Stomach (tissue), 9 donors: ENCODE measurements around the gene NTNG1. TPM values are rescaled to one million over a fixed set of nuclear protein-coding genes. Genes with fewer than 3 reads are reported as not detected.

ENCODE experiments used
- DNase-seq, 2 donors: peaks; one replicate each; pipeline versions ENCODE4 v3.0.0 to v3.0.0-alpha.2; 2013 to 2019
- H3K27ac ChIP-seq, 5 donors: fragments of 200-600 bp in 4 of 5; sonication (generic) in 4 of 5; one replicate each; pipeline ENCODE4 v1.5.1; 2013 to 2019; ENCODE audit warnings: mild to moderate bottlenecking in 1 of 5, moderate library complexity in 1 of 5
- H3K27me3 ChIP-seq, 3 donors: fragments of 200-600 bp; sonication (generic); one replicate each; pipeline ENCODE4 v1.5.1; 2017 to 2019; ENCODE audit warnings: mixed run types in 1 of 3
- H3K36me3 ChIP-seq, 4 donors: fragments of 200-600 bp; sonication (generic); 1 replicate in 3 of 4; 2 replicates in 1 of 4; pipeline ENCODE4 v1.5.1; 2016 to 2019
- H3K4me1 ChIP-seq, 4 donors: fragments of 200-600 bp; sonication (generic); one replicate each; pipeline ENCODE4 v1.5.1; 2016 to 2019
- H3K4me3 ChIP-seq, 4 donors: fragments of 200-600 bp; sonication (generic) in 3 of 4; one replicate each; pipeline ENCODE4 v1.5.1; 2016 to 2019; ENCODE audit warnings: mild to moderate bottlenecking in 1 of 4
- H3K9me3 ChIP-seq, 4 donors: fragments of 200-600 bp; sonication (generic); one replicate each; pipeline ENCODE4 v1.5.1; 2016 to 2019
- EP300 ChIP-seq: sonication (generic); formaldehyde crosslinking; IDR thresholded peaks from one replicate; pipeline ENCODE4 v1.6.1; 2017; ENCODE audit warnings: antibody characterized with exemption
- POLR2A ChIP-seq, 4 donors: fragments of 450-650 bp; IDR thresholded peaks; one replicate each; pipeline ENCODE4 v1.6.1; 2016; ENCODE audit warnings: antibody characterized with exemption in 4 of 4, control low read depth in 2 of 4, mild to moderate bottlenecking in 1 of 4, moderate library complexity in 1 of 4
- POLR2AphosphoS5 ChIP-seq, 3 donors: sonication (generic); formaldehyde crosslinking; IDR thresholded peaks; one replicate each; pipeline ENCODE4 v1.6.1; 2016; ENCODE audit warnings: antibody characterized with exemption in 3 of 3
- WGBS, 5 donors: extraction: QIAGEN DNeasy Blood & Tissue Kit in 3 of 5; methylation state at CpG; one replicate each; pipeline versions ENCODE4 v1.1.5 to v1.1.7; 2013 to 2018; 5-methylcytosine and 5-hydroxymethylcytosine counted together
- intact Hi-C: fragments of 100-400 bp; cut with DNase I; formaldehyde crosslinking; loops from one replicate; pipeline ENCODE4 v1.15.1; 2023; ENCODE audit warnings: low total_unique reads
- polyA plus RNA-seq, 3 donors: library from polyadenylated mRNA; stranded (reverse); fragments of 200-250 nt; gene quantifications; one replicate each; pipeline ENCODE4 v1.2.3, GENCODE V29; 2013
- total RNA-seq, 5 donors: library from RNA; depleted of rRNA; stranded (reverse); fragments of >200 nt; gene quantifications; one replicate each; pipeline versions ENCODE4 v1.1.0 to v1.2.3, GENCODE V29; 2014 to 2016
- TF ChIP-seq, protein P1 (sequence below), 7 experiments: fragments of 450-650 bp in 4 of 7; fragments of 200-600 bp in 3 of 7; sonication (generic) in 3 of 7; IDR thresholded peaks; one replicate each; pipeline ENCODE4 v1.5.1; 2016 to 2019; ENCODE audit warnings: antibody characterized with exemption in 7 of 7, control low read depth in 2 of 7, mild to moderate bottlenecking in 1 of 7
- donor health status: healthy with polysubstance abuse.
- donor health status: Bipolar disorder and iron deficiency.
- donor health status: healthy.

NTNG1 gene
- total and polyA plus RNA-seq, 8 donors, result 0.23 to 2.0 (median 0.58) TPM; not detected in 3

DNA sequence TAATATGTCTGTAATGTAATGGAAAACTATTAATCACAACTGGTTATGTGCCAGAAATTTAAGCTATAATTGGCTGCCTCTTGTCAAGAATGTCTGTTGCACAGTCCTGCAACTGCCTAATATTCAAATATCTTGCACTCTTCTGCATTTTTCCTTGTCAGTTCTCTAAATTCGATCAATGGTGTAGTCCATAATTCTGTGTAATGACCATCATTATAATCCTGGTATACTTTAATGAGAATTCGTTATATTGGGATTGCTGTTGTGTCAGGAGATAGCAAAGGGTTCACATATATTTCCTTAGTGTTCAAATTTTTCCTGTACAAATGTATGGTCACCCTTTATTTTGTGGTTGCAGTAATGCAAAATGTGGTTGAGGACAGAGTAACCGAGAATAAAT, 4.8 kb downstream of the NTNG1 start:
- peaks cover 0 to 28% (median 11%) of the 10 kb centered on the region in 3 donors for H3K27me3 ChIP-seq
- TF ChIP-seq, protein P1, sequence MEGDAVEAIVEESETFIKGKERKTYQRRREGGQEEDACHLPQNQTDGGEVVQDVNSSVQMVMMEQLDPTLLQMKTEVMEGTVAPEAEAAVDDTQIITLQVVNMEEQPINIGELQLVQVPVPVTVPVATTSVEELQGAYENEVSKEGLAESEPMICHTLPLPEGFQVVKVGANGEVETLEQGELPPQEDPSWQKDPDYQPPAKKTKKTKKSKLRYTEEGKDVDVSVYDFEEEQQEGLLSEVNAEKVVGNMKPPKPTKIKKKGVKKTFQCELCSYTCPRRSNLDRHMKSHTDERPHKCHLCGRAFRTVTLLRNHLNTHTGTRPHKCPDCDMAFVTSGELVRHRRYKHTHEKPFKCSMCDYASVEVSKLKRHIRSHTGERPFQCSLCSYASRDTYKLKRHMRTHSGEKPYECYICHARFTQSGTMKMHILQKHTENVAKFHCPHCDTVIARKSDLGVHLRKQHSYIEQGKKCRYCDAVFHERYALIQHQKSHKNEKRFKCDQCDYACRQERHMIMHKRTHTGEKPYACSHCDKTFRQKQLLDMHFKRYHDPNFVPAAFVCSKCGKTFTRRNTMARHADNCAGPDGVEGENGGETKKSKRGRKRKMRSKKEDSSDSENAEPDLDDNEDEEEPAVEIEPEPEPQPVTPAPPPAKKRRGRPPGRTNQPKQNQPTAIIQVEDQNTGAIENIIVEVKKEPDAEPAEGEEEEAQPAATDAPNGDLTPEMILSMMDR (IDR thresholded peaks at IDR 0.05), result no peak
- TF ChIP-seq EP300 (no peak), POLR2A (IDR thresholded peaks at IDR 0.05) (no peak), POLR2AphosphoS5 (IDR thresholded peaks at IDR 0.05) (no peak)
- peaks cover 8 to 16% (median 13%) of the 10 kb centered on the region in 4 donors for H3K4me1 ChIP-seq
- intact Hi-C loops, result no loop called here
- H3K36me3 ChIP-seq, result no peaks in the 10 kb centered on the region
- H3K4me3 ChIP-seq, result no peak overlapping the region
- DNase-seq, result no peak
- 74 to 79% (median 75%) methylated on average over 3 of the region's 3 CpGs for WGBS, 5 donors
- no peak overlapping the region for H3K27ac ChIP-seq
- no peaks in the 10 kb centered on the region for H3K9me3 ChIP-seq

DNA sequence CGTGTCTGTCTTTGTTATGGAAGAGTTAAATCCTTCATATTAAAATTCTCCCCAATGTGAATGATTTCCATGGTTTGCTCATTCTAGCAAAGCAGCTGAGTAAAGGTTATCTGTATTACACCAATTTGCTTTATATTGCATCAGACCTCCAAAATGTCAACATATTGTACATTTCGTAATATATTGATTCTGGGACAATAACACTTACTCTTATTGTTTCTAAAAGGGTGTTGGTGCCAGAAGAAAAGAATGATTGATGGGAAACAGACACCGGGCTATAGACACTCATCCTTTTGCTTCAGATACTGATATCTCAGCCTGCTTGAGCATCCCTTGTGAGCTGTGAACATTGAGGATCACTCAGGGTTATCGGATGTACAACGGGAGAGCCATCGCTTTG, 7.0 kb downstream of the NTNG1 start:
- Histone ChIP-seq H3K27ac (no peak overlapping the region), H3K27me3 (peaks cover 0 to 16% (median 0%) of the 10 kb centered on the region in 3 donors), H3K4me3 (no peak overlapping the region), H3K4me1 (no peaks in the 10 kb centered on the region), H3K9me3 (no peaks in the 10 kb centered on the region), H3K36me3 (no peaks in the 10 kb centered on the region)
- WGBS, 5 donors, result 75 to 80% (median 79%) methylated on average over 6 of the region's 6 CpGs
- no peak for DNase-seq
- TF ChIP-seq, protein P1 (IDR thresholded peaks at IDR 0.05), result no peak
- TF ChIP-seq EP300 (no peak), POLR2AphosphoS5 (IDR thresholded peaks at IDR 0.05) (no peak), POLR2A (IDR thresholded peaks at IDR 0.05) (no peak)
- intact Hi-C loops, result no loop called here

DNA sequence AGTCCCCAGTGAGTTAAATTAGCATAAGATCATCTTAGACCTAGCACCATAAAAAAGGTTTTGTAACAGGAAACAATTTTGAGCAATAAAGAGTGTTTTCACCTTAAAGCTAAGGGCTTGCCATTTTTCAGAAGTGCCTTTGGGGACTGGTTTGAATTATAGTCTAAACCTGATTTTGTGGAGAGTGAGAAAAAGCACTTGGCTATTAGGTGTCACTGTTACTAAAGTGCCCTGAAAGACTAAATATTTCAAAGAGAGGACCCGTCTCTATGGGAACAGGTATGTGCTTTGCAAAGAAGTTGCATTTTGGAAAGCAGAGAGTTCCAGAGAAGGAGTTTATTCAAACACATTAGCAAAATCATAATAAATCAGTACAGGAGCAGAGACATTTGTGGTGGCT, 9.1 kb downstream of the NTNG1 start:
- Histone ChIP-seq H3K4me3 (no peak overlapping the region), H3K9me3 (no peaks in the 10 kb centered on the region), H3K27me3 (peaks cover 0 to 10% (median 0%) of the 10 kb centered on the region in 3 donors), H3K27ac (no peak overlapping the region), H3K4me1 (no peaks in the 10 kb centered on the region), H3K36me3 (no peaks in the 10 kb centered on the region)
- no peak for DNase-seq
- intact Hi-C loops, result no loop called here
- 60 to 82% (median 73%) methylated on average over 1 of the region's 1 CpG for WGBS, 5 donors
- TF ChIP-seq, protein P1 (IDR thresholded peaks at IDR 0.05), result no peak
- no peak for TF ChIP-seq EP300
- TF ChIP-seq POLR2A (IDR thresholded peaks at IDR 0.05), result no peak
- no peak for TF ChIP-seq POLR2AphosphoS5 (IDR thresholded peaks at IDR 0.05)

DNA sequence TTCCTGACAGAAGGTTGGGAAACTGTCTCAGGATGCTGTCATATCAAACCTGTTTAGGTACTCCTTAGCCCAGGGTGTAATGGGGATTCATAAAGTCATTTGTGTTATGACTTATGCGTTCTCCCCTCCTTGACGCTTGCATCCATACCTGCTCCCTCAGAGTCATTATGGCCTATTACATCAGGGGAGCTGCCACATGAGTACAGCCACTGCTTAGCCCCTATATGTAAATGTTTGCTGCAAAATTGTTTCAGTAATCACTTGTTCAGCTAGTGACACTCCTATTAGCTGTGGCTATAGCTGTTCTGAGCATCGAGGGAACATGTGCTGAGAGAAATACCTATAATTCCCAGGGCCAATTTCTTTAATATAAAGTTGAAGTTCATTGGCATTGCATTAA, 10.5 kb downstream of the NTNG1 start:
- no peaks in the 10 kb centered on the region for H3K9me3 ChIP-seq
- H3K36me3 ChIP-seq, result no peaks in the 10 kb centered on the region
- intact Hi-C loops, result no loop called here
- no peak overlapping the region for H3K27ac ChIP-seq
- H3K4me1 ChIP-seq, result no peaks in the 10 kb centered on the region
- TF ChIP-seq POLR2AphosphoS5 (IDR thresholded peaks at IDR 0.05) (no peak), POLR2A (IDR thresholded peaks at IDR 0.05) (no peak), EP300 (no peak)
- TF ChIP-seq, protein P1 (IDR thresholded peaks at IDR 0.05), result no peak
- 81 to 93% (median 88%) methylated on average over 3 of the region's 3 CpGs for WGBS, 5 donors
- H3K27me3 ChIP-seq, result peaks cover 0 to 5% (median 0%) of the 10 kb centered on the region in 3 donors
- DNase-seq, result no peak
- no peak overlapping the region for H3K4me3 ChIP-seq
